GM06990 (cell line): ENCODE data around the gene DDX49.

Experiments used
- DNase-seq: peaks from one replicate; pipeline ENCODE4 v3.0.0-alpha.2; 2011; ENCODE audit not compliant: insufficient read length; ENCODE audit errors: extremely low read depth
- H3K27me3 ChIP-seq: replicated peaks from 2 replicates; pipeline ENCODE4 v1.6.0; 2011; ENCODE audit warnings: low read length; ENCODE audit not compliant: control insufficient read depth, insufficient read depth
- H3K36me3 ChIP-seq: 2 replicates; pipeline ENCODE4 v1.5.1; 2011; ENCODE audit warnings: low read length; ENCODE audit not compliant: control insufficient read depth, insufficient read depth
- H3K4me3 ChIP-seq: replicated peaks from 2 replicates; pipeline ENCODE4 v1.5.1; 2011; ENCODE audit warnings: low read depth, mild to moderate bottlenecking, control low read depth, low read length
- CTCF ChIP-seq: IDR thresholded peaks from 2 replicates; pipeline ENCODE4 v1.5.1; 2011; ENCODE audit warnings: low read length, control low read depth, mild to moderate bottlenecking, inconsistent platforms; ENCODE audit not compliant: insufficient read depth, poor library complexity, severe bottlenecking

DDX49 gene

GRCh38 chr19:18969931-18970659 is 50.6 kb downstream of the DDX49 start:
- Histone ChIP-seq H3K4me3 (no peak overlapping the region), H3K27me3 (no peaks in the 10 kb centered on the region; the same call in none of the 2 replicates), H3K36me3 (no peaks in the 10 kb centered on the region)
- DNase-seq = no peak
- no peak for TF ChIP-seq CTCF

- TF ChIP-seq CTCF = no peak
- no peaks in the 10 kb centered on the region; the same call in none of the 2 replicates for H3K27me3 ChIP-seq
- no peak overlapping the region for H3K4me3 ChIP-seq
- no peaks in the 10 kb centered on the region for H3K36me3 ChIP-seq
- DNase-seq = no peak
Observed at GRCh38 chr19:18972301-18972811, 52.8 kb downstream of the DDX49 start.

GRCh38 chr19:18972851-18973250 is 53.3 kb downstream of the DDX49 start:
- H3K4me3 ChIP-seq = no peak overlapping the region
- TF ChIP-seq CTCF = no peak
- no peaks in the 10 kb centered on the region; the same call in 1 of the 2 replicates for H3K27me3 ChIP-seq
- DNase-seq = no peak
- H3K36me3 ChIP-seq = no peaks in the 10 kb centered on the region

GRCh38 chr19:18975011-18975410 is 55.5 kb downstream of the DDX49 start:
- Histone ChIP-seq H3K36me3 (no peaks in the 10 kb centered on the region), H3K4me3 (no peak overlapping the region), H3K27me3 (no peaks in the 10 kb centered on the region; the same call in 1 of the 2 replicates)
- no peak for TF ChIP-seq CTCF
- no peak for DNase-seq

GRCh38 chr19:18975869-18976268 is 56.4 kb downstream of the DDX49 start:
- Histone ChIP-seq H3K4me3 (no peak overlapping the region), H3K36me3 (no peaks in the 10 kb centered on the region), H3K27me3 (no peaks in the 10 kb centered on the region; the same call in 1 of the 2 replicates)
- no peak for TF ChIP-seq CTCF
- DNase-seq = no peak
